LNCaP clone FGC (cell line): ENCODE measurements around the gene CAPG.

Experiments
- DNase-seq: peaks from one replicate; pipeline ENCODE4 v3.0.0-alpha.2; 2011; ENCODE audit warnings: low read depth
- H3K4me3 ChIP-seq: 2 replicates; pipeline ENCODE4 v1.5.1; 2011; ENCODE audit warnings: mild to moderate bottlenecking, low read depth, low read length, control low read depth
- TF ChIP-seq, protein P1 (sequence below): IDR thresholded peaks from 2 replicates; pipeline ENCODE4 v1.5.1; 2012; ENCODE audit warnings: mild to moderate bottlenecking; ENCODE audit not compliant: control insufficient read depth, insufficient read depth; ENCODE audit errors: extremely low read depth

The CAPG gene

DNA sequence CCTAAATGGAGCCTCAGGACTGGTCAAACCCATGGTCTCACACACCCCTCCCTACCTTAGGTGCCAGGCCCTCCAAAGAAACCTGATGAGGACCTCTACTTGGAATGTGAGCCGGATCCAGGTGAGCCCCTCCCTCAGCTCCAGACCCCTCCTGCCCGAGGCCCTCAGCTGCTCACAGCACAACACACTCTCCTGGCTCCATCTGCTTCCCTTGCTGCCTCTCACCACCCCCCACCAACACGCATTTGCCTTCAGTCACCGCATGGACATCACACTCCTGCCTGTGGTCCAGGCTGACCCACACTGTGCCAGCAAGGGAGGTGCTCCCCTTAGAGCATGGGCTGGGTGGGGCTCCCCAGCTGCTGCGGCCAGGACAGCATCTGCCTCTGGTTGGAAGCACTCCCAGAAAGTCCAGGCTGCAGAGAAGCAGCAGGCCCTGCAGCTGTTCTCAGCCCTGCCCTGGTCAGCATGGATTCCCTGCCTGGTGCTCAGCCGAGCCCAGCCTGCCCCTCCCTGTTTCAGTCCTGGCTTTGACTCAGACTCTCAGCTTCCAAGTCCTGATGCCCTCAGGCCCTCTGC lies 23.4 kb upstream of the CAPG start:
- H3K4me3 ChIP-seq = no peak overlapping the region
- no peak for DNase-seq
- TF ChIP-seq, protein P1, sequence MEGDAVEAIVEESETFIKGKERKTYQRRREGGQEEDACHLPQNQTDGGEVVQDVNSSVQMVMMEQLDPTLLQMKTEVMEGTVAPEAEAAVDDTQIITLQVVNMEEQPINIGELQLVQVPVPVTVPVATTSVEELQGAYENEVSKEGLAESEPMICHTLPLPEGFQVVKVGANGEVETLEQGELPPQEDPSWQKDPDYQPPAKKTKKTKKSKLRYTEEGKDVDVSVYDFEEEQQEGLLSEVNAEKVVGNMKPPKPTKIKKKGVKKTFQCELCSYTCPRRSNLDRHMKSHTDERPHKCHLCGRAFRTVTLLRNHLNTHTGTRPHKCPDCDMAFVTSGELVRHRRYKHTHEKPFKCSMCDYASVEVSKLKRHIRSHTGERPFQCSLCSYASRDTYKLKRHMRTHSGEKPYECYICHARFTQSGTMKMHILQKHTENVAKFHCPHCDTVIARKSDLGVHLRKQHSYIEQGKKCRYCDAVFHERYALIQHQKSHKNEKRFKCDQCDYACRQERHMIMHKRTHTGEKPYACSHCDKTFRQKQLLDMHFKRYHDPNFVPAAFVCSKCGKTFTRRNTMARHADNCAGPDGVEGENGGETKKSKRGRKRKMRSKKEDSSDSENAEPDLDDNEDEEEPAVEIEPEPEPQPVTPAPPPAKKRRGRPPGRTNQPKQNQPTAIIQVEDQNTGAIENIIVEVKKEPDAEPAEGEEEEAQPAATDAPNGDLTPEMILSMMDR = no peak

DNA sequence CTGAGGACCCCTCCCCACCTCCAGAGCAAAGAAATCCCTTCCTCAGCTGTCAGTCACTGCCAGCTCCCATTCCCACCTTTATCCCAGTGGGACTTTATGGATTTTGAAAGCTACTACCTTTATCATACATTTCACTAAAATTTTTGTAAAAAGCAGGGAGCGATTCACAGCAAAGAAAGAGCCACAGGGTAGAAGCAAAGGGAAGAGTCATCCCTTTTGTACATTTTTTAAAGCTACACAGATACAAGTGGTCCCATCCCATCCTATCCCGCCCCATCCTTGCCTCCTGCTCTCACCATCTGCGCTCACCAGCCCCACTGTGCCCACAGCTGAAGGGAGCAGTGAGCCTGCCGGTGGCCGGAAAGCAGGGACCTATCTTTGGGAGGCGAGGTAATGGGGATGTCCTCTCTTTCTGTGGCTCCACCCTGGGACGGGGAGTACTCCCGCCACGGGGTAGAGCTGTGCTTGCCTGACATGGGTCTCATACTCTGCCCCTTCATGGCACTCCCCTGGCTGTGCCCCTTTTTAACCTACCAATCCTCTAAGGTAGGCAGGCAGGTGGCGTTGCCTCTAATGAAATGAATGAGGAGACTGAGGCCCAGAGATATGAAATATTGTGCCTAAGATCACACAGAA lies 21.5 kb upstream of the CAPG start:
- DNase-seq = no peak
- H3K4me3 ChIP-seq = no peak overlapping the region
- TF ChIP-seq, protein P1 = no peak

DNA sequence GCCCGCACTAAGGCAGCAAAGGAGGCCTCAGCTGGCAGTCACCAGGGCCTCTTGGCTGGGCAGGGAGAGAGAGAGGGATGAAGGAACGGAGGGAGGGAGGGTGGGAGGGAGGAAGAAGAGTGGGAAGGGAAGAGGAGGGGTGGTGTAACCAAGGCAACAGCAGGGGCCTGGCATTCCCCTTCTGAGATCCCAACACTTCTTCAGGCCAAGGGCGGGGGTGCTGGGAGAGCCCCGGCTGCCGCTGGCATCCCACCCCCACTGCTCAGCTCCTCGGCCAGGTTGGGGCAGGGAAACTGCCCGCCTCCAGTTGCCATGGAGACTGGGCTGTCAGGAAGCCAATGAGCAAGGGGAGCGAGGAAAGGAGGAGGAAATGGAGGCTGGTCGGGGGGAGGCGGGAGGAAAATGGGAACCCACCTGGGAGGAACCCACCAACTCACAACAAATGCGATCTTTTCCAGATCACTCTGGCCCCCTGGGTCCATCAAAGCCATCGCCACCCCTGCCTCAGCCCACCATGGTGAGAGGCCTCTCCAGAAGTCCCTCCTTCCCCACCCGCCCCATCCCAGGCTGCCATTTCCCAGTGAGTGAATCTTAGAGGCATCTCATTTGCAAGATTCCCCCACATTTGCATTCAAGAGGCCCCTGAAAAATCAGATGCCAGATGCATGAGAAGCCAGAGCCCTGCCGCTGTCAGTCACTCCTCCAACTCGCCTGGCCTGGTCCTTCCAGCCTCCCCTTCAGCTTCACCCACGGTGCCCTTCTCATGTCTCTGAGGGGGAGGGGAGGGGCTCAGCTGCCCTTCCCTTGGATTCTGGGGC lies 20.8 kb upstream of the CAPG start:
- no peak for DNase-seq
- TF ChIP-seq, protein P1 = no peak
- no peak overlapping the region for H3K4me3 ChIP-seq

DNA sequence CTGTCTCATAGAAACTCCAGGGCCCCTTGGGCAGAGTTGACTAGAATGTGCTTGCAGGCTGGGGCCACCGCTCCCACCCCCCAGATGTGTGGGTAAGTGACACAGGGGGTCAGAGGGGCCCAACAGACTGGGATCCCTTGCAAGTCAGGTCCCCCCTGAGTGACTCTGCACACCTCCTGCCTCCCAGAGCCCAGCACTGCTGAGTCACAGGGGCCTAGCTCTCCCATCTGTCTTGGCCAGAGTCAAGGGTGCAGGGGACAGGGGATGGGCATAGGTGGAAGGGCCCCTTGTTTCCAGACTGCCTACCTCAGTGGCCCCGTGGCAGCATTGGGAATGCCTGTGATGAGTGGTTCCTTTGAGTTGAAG lies 19.7 kb upstream of the CAPG start:
- TF ChIP-seq, protein P1 = no peak
- no peak for DNase-seq
- H3K4me3 ChIP-seq = no peak overlapping the region

DNA sequence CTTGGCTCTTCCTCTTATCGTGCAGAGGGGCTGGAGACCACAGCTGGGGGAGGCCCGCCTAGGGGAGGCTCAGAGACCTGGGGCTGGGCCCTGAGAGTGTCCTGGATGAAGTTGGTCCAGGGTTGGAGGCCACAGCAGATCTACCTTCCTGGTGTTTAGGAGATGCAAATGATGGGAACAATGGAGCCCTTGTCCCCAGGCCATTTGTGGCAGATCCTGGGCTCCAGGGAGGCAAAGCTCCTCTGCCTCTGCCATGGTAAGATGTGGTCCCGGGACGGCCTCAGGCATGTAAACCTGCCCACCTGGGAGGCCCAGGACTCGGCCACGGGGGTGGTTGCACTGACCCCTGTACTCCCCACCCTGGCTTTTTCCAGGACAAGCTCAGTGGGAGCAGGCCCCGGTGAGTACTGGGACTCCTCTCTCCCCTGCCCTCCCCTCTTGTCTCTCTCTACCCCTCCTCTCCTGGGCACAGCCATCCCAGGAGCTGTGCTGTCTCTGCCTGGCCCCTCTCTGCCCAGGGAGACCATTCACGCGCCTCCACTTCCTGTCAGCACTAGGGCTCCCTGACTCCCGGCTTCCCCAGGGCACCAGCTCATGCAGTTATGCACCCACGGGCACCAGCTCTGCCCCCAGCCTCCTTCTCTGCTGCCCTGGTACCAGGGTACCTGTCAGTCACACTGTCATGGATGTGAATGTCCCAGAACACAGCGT lies 19.2 kb upstream of the CAPG start:
- TF ChIP-seq, protein P1 = no peak
- DNase-seq = no peak
- no peak overlapping the region for H3K4me3 ChIP-seq

DNA sequence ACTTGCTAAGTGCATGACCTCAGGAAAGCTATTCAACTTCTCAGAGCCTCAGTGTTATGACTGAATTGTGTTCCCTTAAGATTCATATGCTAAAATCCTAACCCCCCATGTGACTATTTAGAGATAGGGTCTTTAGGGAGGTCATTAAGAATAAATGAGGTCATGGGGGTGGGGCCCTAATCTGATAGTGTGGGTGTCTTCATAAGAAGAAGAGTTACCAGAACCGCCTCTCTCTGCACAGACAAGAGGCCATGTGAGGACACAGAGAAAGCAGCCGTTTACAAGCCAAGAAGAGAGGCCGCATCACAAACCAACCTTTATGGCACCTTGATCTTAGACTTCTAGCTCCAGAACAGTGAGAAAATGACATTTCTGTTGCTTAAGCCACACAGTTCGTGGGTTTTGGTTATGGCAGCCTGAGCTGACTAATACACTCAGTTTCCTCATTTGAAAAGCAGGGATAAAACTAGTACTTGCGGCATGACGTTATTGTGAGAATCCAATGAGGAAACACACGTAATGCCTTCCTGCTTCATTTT lies 18.2 kb upstream of the CAPG start:
- DNase-seq = no peak
- TF ChIP-seq, protein P1 = no peak
- no peak overlapping the region for H3K4me3 ChIP-seq
